HepG2 (cell line): Measurements from ENCODE around the gene PDCD1LG2. TPM values are rescaled to one million over a fixed set of nuclear protein-coding genes. Genes with fewer than 3 reads are reported as not detected.

ENCODE experiments used
- ATAC-seq: fragments of 200-7000 bp; cut with Tn5 transposase; 3 replicates; pipeline ENCODE4 v1.9.1; 2020; ENCODE audit warnings: mild to moderate bottlenecking, moderate library complexity
- BruUV-seq: library from RNA; stranded (reverse); fragments of 400-500 nt; replicated peaks from 2 replicates; lab custom pipeline; 2021; lab: Mats Ljungman, UMichigan
- CTCF ChIA-PET: fragments of 300-600 bp; formaldehyde crosslinking; extraction: SDS; loops from one replicate; lab custom pipeline; 2021; ENCODE audit warnings: low total read pairs, inconsistent platforms, low intra/inter-chr PET ratio; lab: Yijun Ruan, JAX
- POLR2A ChIA-PET: fragments of 350-600 bp; sonication (Branson Sonifier 250); formaldehyde crosslinking; loops from one replicate; lab custom pipeline; 2020; ENCODE audit warnings: antibody characterized with exemption, inconsistent platforms; lab: Yijun Ruan, JAX
- DNase-seq: peaks from one replicate; pipeline ENCODE4 v3.0.0-alpha.2; 2015; ENCODE audit warnings: low spot score
- FAIRE-seq: peaks from 3 replicates; lab custom pipeline; 2011; peaks lifted over from hg19 to GRCh38; lab: Jason Lieb, UNC
- H2AFZ ChIP-seq: one replicate; pipeline ENCODE4 v1.6.1; 2011; ENCODE audit warnings: low read length, inconsistent platforms
- H3K27ac ChIP-seq: fragments of 300-600 bp; 3 replicates; pipeline ENCODE4 v1.8.0; 2011; ENCODE audit warnings: mixed run types, mild to moderate bottlenecking, mixed read lengths, low read length, inconsistent platforms; ENCODE audit not compliant: insufficient read depth; ENCODE audit errors: extremely low read length
- H3K27me3 ChIP-seq, 2 experiments: fragments of 200-600 bp in 1 of 2; 2 replicates in 1 of 2; 3 replicates in 1 of 2; pipeline versions ENCODE4 v1.6.0 to v1.8.0; 2011; ENCODE audit warnings: low read length in 2 of 2, mild to moderate bottlenecking in 2 of 2, moderate library complexity in 2 of 2, inconsistent platforms in 1 of 2; ENCODE audit not compliant: insufficient read depth in 2 of 2, control insufficient read depth in 1 of 2
- H3K36me3 ChIP-seq, 2 experiments: fragments of 200-600 bp in 1 of 2; replicated peaks in 1 of 2; 2 replicates in 1 of 2; 3 replicates in 1 of 2; pipeline versions ENCODE4 v1.5.1 to v1.8.0; 2011; ENCODE audit warnings: low read length in 2 of 2, inconsistent platforms in 1 of 2; ENCODE audit not compliant: insufficient read depth in 2 of 2, control insufficient read depth in 1 of 2
- H3K4me1 ChIP-seq: 2 replicates; pipeline ENCODE4 v1.5.1; 2012; ENCODE audit warnings: low read length, inconsistent platforms; ENCODE audit not compliant: insufficient read depth
- H3K4me2 ChIP-seq: 2 replicates; pipeline ENCODE4 v1.6.0; 2011; ENCODE audit warnings: low read depth, low read length, inconsistent platforms
- H3K4me3 ChIP-seq, 3 experiments: fragments of 200-600 bp in 1 of 3; sonication (generic), shearing (Covaris generic) in 1 of 3; replicated peaks in 1 of 3; 2 replicates each; pipeline ENCODE4 v1.5.1; 2011 to 2016; ENCODE audit warnings: low read length in 3 of 3, inconsistent platforms in 2 of 3, low read depth in 2 of 3, mild to moderate bottlenecking in 2 of 3, control low read depth in 1 of 3, mixed read lengths in 1 of 3; ENCODE audit not compliant: insufficient read depth in 1 of 3
- H3K79me2 ChIP-seq: one replicate; pipeline ENCODE4 v1.6.1; 2011; ENCODE audit warnings: low read length, inconsistent platforms; ENCODE audit not compliant: insufficient read depth
- H3K9ac ChIP-seq: 2 replicates; pipeline ENCODE4 v1.6.0; 2011; ENCODE audit warnings: mild to moderate bottlenecking, low read depth, low read length, inconsistent platforms; ENCODE audit not compliant: insufficient read depth
- H3K9me3 ChIP-seq: 2 replicates; pipeline ENCODE4 v1.5.1; 2012; ENCODE audit warnings: mild to moderate bottlenecking, low read length
- H4K20me1 ChIP-seq: 2 replicates; pipeline ENCODE4 v1.6.0; 2011; ENCODE audit warnings: inconsistent platforms, mild to moderate bottlenecking, low read length, moderate library complexity; ENCODE audit not compliant: insufficient read depth
- ATF7 ChIP-seq, 2 experiments: fragments of 450-650 bp in 1 of 2; sonication (generic) in 1 of 2; formaldehyde crosslinking in 1 of 2; IDR thresholded peaks; 2 replicates each; pipeline versions ENCODE4 v1.4.0 to v1.6.1; 2016 to 2020; ENCODE audit warnings: antibody characterized with exemption in 1 of 2, mild to moderate bottlenecking in 1 of 2, missing genetic modification reagents in 1 of 2
- FOXA3 ChIP-seq: IDR thresholded peaks from 2 replicates; pipeline ENCODE4 v1.6.1; 2016; ENCODE audit warnings: missing genetic modification reagents, missing compliant biosample characterization
- HDAC6 ChIP-seq: fragments of 200-600 bp; sonication (generic); IDR thresholded peaks from 2 replicates; pipeline ENCODE4 v1.7.0; 2017; ENCODE audit warnings: mild to moderate bottlenecking, antibody characterized with exemption, low read length, low read depth
- HNF1B ChIP-seq: sonication (generic); formaldehyde crosslinking; IDR thresholded peaks from 2 replicates; pipeline ENCODE4 v1.5.1; 2020; ENCODE audit warnings: mild to moderate bottlenecking, moderate library complexity, missing genetic modification reagents
- KAT2B ChIP-seq: fragments of 150-350 bp; IDR thresholded peaks from 2 replicates; pipeline ENCODE4 v1.6.1; 2014; ENCODE audit warnings: low read depth, low read length, borderline replicate concordance
- ZBED4 ChIP-seq: sonication (generic); formaldehyde crosslinking; IDR thresholded peaks from 2 replicates; pipeline ENCODE4 v1.4.0; 2020; ENCODE audit warnings: missing genetic modification reagents, borderline replicate concordance
- ZFP91 ChIP-seq: sonication (generic); formaldehyde crosslinking; IDR thresholded peaks from 2 replicates; pipeline ENCODE4 v1.9.0; 2022; ENCODE audit warnings: missing genetic modification reagents, mild to moderate bottlenecking, borderline replicate concordance
- ZNF225 ChIP-seq: sonication (generic); formaldehyde crosslinking; IDR thresholded peaks from 2 replicates; pipeline ENCODE4 v1.4.0; 2020; ENCODE audit warnings: mild to moderate bottlenecking, missing genetic modification reagents
- ZNF256 ChIP-seq: sonication (generic); formaldehyde crosslinking; conservative IDR thresholded peaks from 2 replicates; pipeline ENCODE4 v1.4.0; 2020; ENCODE audit warnings: missing genetic modification reagents
- ZNF292 ChIP-seq: sonication (generic); formaldehyde crosslinking; IDR thresholded peaks from 2 replicates; pipeline ENCODE4 v1.8.1; 2022; ENCODE audit warnings: mild to moderate bottlenecking, low read depth, missing genetic modification reagents, borderline replicate concordance
- ZNF326 ChIP-seq: sonication (generic); formaldehyde crosslinking; IDR thresholded peaks from 2 replicates; pipeline ENCODE4 v1.4.0; 2020; ENCODE audit warnings: missing genetic modification reagents, borderline replicate concordance
- WGBS: methylation state at CpG from one replicate; pipeline ENCODE4 v1.1.6; 2017; ENCODE audit warnings: low lambda C conversion rate; 5-methylcytosine and 5-hydroxymethylcytosine counted together
- in situ Hi-C: cut with HindIII; loops from 2 replicates; pipeline ENCODE4 v1.10.0; 2017; ENCODE audit warnings: low pct_unique_long_range_greater_than_20kb; ENCODE audit not compliant: extremely low pct_ligation_motif_present
- intact Hi-C: fragments of 100-400 bp; cut with micrococcal nuclease; formaldehyde crosslinking; loops from one replicate; pipeline ENCODE4 v1.10.0; 2022; ENCODE audit not compliant: unreplicated experiment
- polyA plus RNA-seq, 8 experiments: library from polyadenylated mRNA; depleted of rRNA in 3 of 8; stranded (reverse) in 7 of 8; unstranded in 1 of 8; fragments of >200 nt; fragmentation: Illumina TruSeq in 4 of 8; extraction: Trizol in 4 of 8; gene quantifications; 2 replicates each; pipeline versions ENCODE4 v1.2.1 to v1.2.3, GENCODE V29; 2011 to 2016; ENCODE audit warnings: low read depth in 4 of 8, missing spikeins in 1 of 8, mixed read lengths in 1 of 8; ENCODE audit not compliant: insufficient read depth in 1 of 8
- total RNA-seq, 5 experiments: library from RNA; depleted of rRNA; stranded (reverse); fragments of >200 nt; fragmentation: Illumina TruSeq; extraction: Trizol; gene quantifications; 2 replicates each; pipeline ENCODE4 v1.2.3, GENCODE V29; 2016; ENCODE audit warnings: low read depth in 1 of 5

PDCD1LG2 gene
- total and polyA plus RNA-seq, 2 of the 13 experiments (the other 11 are each of a cell fraction or from before 2014, with no cell fraction given), result not detected

- FAIRE-seq, result no peak
- no peaks in the 10 kb centered on the region for H3K79me2 ChIP-seq
- H2AFZ ChIP-seq, result no peak overlapping the region
- H4K20me1 ChIP-seq, result no peaks in the 10 kb centered on the region
- peaks cover 0 to 4% of the 10 kb centered on the region in 2 experiments; a peak in 1 of 5 replicates for H3K27me3 ChIP-seq
- H3K4me3 ChIP-seq, result no peak overlapping the region
- no peak overlapping the region for H3K9ac ChIP-seq
- CTCF ChIA-PET, result no interaction called here
- no TSS peak for BruUV-seq
- no peak overlapping the region for H3K4me2 ChIP-seq
- no peaks in the 10 kb centered on the region for H3K4me1 ChIP-seq
- TF ChIP-seq HDAC6 (no peak), ZNF326 (CRISPR knock-in tag) (no peak), KAT2B (no peak), ATF7 (IDR thresholded peaks at IDR 0.05) (no peak), ATF7 (CRISPR knock-in tag; IDR thresholded peaks at IDR 0.05) (no peak)
- TF ChIP-seq, all 625 proteins: peak for 0
- POLR2A ChIA-PET, result no interaction called here
- in situ Hi-C loops (no loop called here), intact Hi-C loops (no loop called here)
- H3K27ac ChIP-seq, result no peak overlapping the region
- ATAC-seq (no peak), DNase-seq (no peak)
- WGBS, result 51% methylated on average over 2 of the region's 2 CpGs
- H3K9me3 ChIP-seq, result no peaks in the 10 kb centered on the region
- no peaks in the 10 kb centered on the region for H3K36me3 ChIP-seq
These were observed 53.1 kb downstream of the PDCD1LG2 start for GRCh38 chr9:5563417-5563815.

- CTCF ChIA-PET, result no interaction called here
- POLR2A ChIA-PET, result no interaction called here
- no peak for ATAC-seq
- no peak overlapping the region for H3K9ac ChIP-seq
- H4K20me1 ChIP-seq, result no peaks in the 10 kb centered on the region
- BruUV-seq, result no TSS peak
- no peak for DNase-seq
- no peaks in the 10 kb centered on the region for H3K36me3 ChIP-seq
- no peak for FAIRE-seq
- H2AFZ ChIP-seq, result no peak overlapping the region
- in situ Hi-C loops, result no loop called here
- H3K9me3 ChIP-seq, result no peaks in the 10 kb centered on the region
- H3K27me3 ChIP-seq, result peaks cover 0 to 4% of the 10 kb centered on the region in 2 experiments; a peak in 1 of 5 replicates
- no peaks in the 10 kb centered on the region for H3K4me1 ChIP-seq
- no peak overlapping the region for H3K27ac ChIP-seq
- no peak overlapping the region for H3K4me3 ChIP-seq
- H3K4me2 ChIP-seq, result no peak overlapping the region
- H3K79me2 ChIP-seq, result no peaks in the 10 kb centered on the region
- intact Hi-C loops, result no loop called here
- no peak for TF ChIP-seq HNF1B (CRISPR knock-in tag)
- TF ChIP-seq FOXA3 (CRISPR knock-in tag), result no peak
- TF ChIP-seq ZBED4 (CRISPR knock-in tag), result no peak
- no peak for TF ChIP-seq ZNF256 (CRISPR knock-in tag)
- TF ChIP-seq ZFP91, result no peak
- TF ChIP-seq ZNF292 (CRISPR knock-in tag), result no peak
- TF ChIP-seq ZNF225 (CRISPR knock-in tag), result no peak
These were observed 53.6 kb downstream of the PDCD1LG2 start for GRCh38 chr9:5563886-5564285.
